Uterus (tissue), 2 donors: ENCODE data around the gene FRMD5.

Experiments used
- CTCF ChIP-seq, 4 experiments: fragments of 200-600 bp in 2 of 4; fragments of 450-650 bp in 2 of 4; sonication (generic) in 2 of 4; IDR thresholded peaks; one replicate each; pipeline ENCODE4 v1.5.1; 2016 to 2019; ENCODE audit warnings: antibody characterized with exemption in 4 of 4, mild to moderate bottlenecking in 2 of 4, moderate library complexity in 1 of 4
- POLR2A ChIP-seq, 2 donors: fragments of 450-650 bp; IDR thresholded peaks; one replicate each; pipeline ENCODE4 v1.6.1; 2016; ENCODE audit warnings: antibody characterized with exemption in 2 of 2, mild to moderate bottlenecking in 1 of 2, moderate library complexity in 1 of 2

GRCh38 chr15:43975326-43975725, 219.7 kb downstream of the FRMD5 start:
- TF ChIP-seq CTCF (IDR thresholded peaks at IDR 0.05): no peak
- no peak for TF ChIP-seq POLR2A (IDR thresholded peaks at IDR 0.05)
